ENCODE measurements around the gene INTS6L.
A peak's percentile ranks its signal among the peaks of the same experiment; 100 is the strongest.

The INTS6L gene

DNA sequence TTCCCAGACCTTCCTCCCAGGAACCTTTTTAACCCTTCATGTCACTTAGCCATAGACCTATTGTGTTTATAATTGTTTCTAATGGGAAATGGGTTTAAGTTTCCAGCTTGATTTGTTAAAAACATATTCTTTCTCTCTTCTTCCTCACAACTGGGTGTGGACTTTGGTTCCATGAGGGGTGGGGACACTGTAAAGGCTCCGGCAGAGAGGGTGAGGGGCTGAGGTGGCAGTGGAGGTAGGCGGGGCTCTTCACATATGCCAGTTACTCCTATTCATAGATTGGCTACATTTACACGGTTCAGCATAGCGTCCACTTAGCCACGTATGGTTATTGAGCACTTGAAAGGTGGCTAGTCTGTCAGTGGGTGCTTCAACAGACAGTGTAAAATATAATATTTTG, 7.8 kb downstream of the INTS6L start:
- no peak for TF ChIP-seq POLR2A (IDR thresholded peaks at IDR 0.05; ENCODE audit: extremely low read depth, insufficient read length)
- no peak for DNase-seq (ENCODE audit: low read depth)
- no peak overlapping the region for H3K4me3 ChIP-seq (ENCODE audit: low read depth, low read length)

- no peak overlapping the region for H3K4me3 ChIP-seq (ENCODE audit: low read depth, low read length)
- TF ChIP-seq MYC (IDR thresholded peaks at IDR 0.05; ENCODE audit: low read depth, low read length): no peak
- TF ChIP-seq CTCF (IDR thresholded peaks at IDR 0.05; ENCODE audit: low read depth, low read length): no peak
- TF ChIP-seq, protein P1, sequence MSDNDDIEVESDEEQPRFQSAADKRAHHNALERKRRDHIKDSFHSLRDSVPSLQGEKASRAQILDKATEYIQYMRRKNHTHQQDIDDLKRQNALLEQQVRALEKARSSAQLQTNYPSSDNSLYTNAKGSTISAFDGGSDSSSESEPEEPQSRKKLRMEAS (IDR thresholded peaks at IDR 0.05; ENCODE audit: low read depth, low read length): no peak
- no peak for DNase-seq (ENCODE audit: low read depth)
Measured at GRCh38 chrX:135528756-135529155, 8.3 kb downstream of the INTS6L start.

DNA sequence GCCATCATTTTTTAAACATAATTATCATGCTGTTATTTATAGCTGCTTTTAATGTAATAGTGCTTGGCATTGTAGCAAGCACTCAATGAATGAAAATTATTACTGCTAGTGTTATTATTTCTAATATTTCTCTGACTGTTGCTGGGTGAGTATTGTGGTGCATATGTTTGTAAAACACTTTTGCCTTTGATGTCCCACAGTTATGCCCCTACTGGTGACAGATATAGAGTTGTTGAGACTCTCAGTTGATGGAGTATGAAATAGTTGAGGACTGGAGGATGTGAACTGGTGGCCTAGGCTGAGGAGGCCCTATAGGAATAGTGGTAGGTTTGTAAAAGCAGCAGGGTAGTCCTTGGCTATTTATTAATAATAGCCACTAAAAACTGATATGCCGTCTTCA, 9.6 kb downstream of the INTS6L start:
- H3K4me3 ChIP-seq (ENCODE audit: low read depth, low read length): no peak overlapping the region
- DNase-seq (ENCODE audit: low read depth): no peak
- TF ChIP-seq POLR2A (IDR thresholded peaks at IDR 0.05; ENCODE audit: extremely low read depth, insufficient read length): no peak
- TF ChIP-seq, protein P1 (IDR thresholded peaks at IDR 0.05; ENCODE audit: low read depth, low read length): no peak
- TF ChIP-seq MYC (IDR thresholded peaks at IDR 0.05; ENCODE audit: low read depth, low read length): no peak
- TF ChIP-seq CTCF (IDR thresholded peaks at IDR 0.05; ENCODE audit: low read depth, low read length): no peak

DNA sequence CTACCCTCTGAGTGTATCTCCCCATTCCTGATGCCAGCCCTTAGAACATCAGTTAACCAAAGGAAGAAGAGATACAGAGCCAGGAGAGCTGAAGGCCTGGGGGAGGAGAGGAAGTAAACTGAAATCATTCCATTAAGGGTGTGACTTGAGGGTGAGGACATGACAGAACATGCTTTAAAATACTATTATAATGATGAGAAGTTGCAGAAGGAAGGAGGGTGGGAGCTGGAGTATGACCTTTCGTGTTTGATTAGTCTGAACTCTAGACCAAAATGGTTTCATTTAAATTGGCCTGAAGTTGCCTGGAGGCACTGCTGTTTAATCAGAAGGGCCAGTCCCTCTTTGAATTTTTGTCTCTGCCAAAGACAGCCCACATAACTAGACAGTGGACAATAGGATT, 11.4 kb downstream of the INTS6L start:
- no peak for TF ChIP-seq MYC (IDR thresholded peaks at IDR 0.05; ENCODE audit: low read depth, low read length)
- peak; percentile 9 for DNase-seq (ENCODE audit: low read depth)
- H3K4me3 ChIP-seq (ENCODE audit: low read depth, low read length): no peak overlapping the region

DNA sequence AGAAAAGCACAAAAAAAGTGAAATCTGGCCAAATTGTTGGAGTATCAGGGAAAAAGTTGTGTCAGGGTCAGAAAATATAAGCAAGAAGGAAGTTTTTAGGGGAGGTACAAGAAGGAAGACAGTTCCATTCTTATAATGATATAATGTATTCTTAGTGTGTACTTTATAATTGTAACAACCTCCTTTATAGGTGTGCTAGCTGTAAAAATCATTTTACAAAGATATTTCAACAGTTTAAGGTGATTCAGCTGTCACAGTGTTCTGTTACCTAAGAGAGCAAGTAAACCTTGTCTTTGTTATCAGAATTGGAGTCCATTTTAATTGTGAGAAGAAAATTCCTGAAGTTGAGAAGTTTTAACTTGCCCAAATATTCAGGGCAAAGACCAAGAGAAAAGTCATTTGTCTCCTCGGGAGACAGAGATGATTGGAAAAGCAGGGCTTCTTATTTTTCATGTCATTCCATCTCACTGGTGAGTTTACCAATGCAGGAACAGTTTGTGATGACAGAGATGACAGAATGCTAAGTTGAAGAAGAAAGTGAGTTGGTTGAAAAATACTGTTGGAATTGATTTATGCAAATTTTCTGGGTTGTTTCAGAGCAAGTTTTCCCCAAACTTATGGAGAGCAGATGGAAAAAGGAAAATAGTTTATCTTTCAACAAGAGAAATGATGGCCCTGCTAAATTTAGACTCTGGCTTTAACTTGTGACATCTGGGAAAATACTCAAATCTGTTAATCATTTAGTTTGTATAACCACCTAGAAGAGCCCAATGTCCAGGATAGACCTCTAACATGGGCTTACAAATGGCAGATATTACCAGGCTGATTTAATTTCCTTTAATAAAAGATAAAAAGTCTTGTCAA, 14.8 kb downstream of the INTS6L start:
- no peak overlapping the region for H3K4me3 ChIP-seq (ENCODE audit: low read depth, low read length)
- TF ChIP-seq MYC (IDR thresholded peaks at IDR 0.05; ENCODE audit: low read depth, low read length): no peak
- no peak for TF ChIP-seq CTCF (IDR thresholded peaks at IDR 0.05; ENCODE audit: low read depth, low read length)
- TF ChIP-seq, protein P1 (IDR thresholded peaks at IDR 0.05; ENCODE audit: low read depth, low read length): no peak
- no peak for TF ChIP-seq POLR2A (IDR thresholded peaks at IDR 0.05; ENCODE audit: extremely low read depth, insufficient read length)
- DNase-seq (ENCODE audit: low read depth): no peak

DNA sequence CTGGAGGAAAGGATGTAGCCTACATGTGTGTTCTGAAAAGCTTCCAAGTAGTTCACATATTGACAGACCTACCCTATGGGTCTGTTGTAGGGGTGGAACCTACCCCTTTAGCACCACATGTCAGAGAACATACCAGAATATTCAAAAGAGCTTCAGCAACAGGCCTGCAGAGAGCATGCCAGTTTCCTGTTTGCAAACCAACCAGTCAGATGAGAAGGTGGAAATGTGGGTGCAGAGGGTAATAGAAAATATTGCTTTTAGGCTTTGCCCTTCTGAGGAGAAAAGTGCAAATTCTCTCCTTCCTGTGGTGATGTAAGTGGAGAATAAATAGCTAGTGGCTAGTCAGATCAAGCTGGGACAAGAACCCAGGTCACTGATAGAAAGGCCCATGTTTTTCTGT, 16.4 kb downstream of the INTS6L start:
- no peak for DNase-seq (ENCODE audit: low read depth)
- H3K4me3 ChIP-seq (ENCODE audit: low read depth, low read length): no peak overlapping the region
- TF ChIP-seq, protein P1 (IDR thresholded peaks at IDR 0.05; ENCODE audit: low read depth, low read length): no peak
- TF ChIP-seq CTCF (IDR thresholded peaks at IDR 0.05; ENCODE audit: low read depth, low read length) (no peak), POLR2A (IDR thresholded peaks at IDR 0.05; ENCODE audit: extremely low read depth, insufficient read length) (no peak), MYC (IDR thresholded peaks at IDR 0.05; ENCODE audit: low read depth, low read length) (no peak)

- no peak for TF ChIP-seq POLR2A (IDR thresholded peaks at IDR 0.05; ENCODE audit: extremely low read depth, insufficient read length)
- no peak for TF ChIP-seq MYC (IDR thresholded peaks at IDR 0.05; ENCODE audit: low read depth, low read length)
- no peak for TF ChIP-seq CTCF (IDR thresholded peaks at IDR 0.05; ENCODE audit: low read depth, low read length)
- TF ChIP-seq, protein P1 (IDR thresholded peaks at IDR 0.05; ENCODE audit: low read depth, low read length): no peak
- DNase-seq (ENCODE audit: low read depth): no peak
- H3K4me3 ChIP-seq (ENCODE audit: low read depth, low read length): no peak overlapping the region
Measured at GRCh38 chrX:135541351-135541750, 20.9 kb downstream of the INTS6L start.

Measured in NB4 (cell line).